ENCODE measurements around the gene SLC17A3.

The SLC17A3 gene

GRCh38 chr6:25878721-25879322 lies 4.8 kb upstream of the SLC17A3 start:
- Mint-ChIP-seq H3K9me3 (no peaks in the 10 kb centered on the region), H3K27me3 (peaks cover 7% of the 10 kb centered on the region), H3K36me3 (ENCODE audit: low read depth) (no peaks in the 10 kb centered on the region), H3K4me1 (ENCODE audit: low read depth) (peaks cover 16% of the 10 kb centered on the region), H3K27ac (no peak overlapping the region), H3K4me3 (no peak overlapping the region)
- intact Hi-C loops (cut with micrococcal nuclease), result no loop called here

- Mint-ChIP-seq H3K4me1 (ENCODE audit: low read depth) (no peaks in the 10 kb centered on the region), H3K9me3 (no peaks in the 10 kb centered on the region), H3K36me3 (ENCODE audit: low read depth) (no peaks in the 10 kb centered on the region), H3K4me3 (no peak overlapping the region), H3K27ac (no peak overlapping the region), H3K27me3 (no peaks in the 10 kb centered on the region)
- intact Hi-C loops (cut with micrococcal nuclease), result no loop called here
Measured at GRCh38 chr6:25875926-25876602, 2.0 kb upstream of the SLC17A3 start.

DNA sequence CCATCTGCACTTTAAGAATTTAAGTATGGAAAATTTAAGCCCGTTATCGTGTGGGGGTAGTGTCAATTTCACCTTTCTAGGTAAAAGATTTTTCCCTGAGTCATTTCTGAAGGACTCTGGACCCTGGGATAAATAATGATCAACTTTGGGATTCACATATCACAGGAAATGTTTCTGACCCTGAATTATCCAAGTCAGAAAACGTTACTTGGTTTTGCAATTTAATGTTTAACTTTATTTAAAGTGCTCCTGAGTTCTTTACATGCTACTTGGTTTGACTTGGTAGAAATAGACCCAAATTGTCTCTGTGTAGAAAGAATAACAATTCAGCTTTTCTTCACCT lies 1.5 kb upstream of the SLC17A3 start:
- no peak overlapping the region for H3K4me3 Mint-ChIP-seq
- H3K27me3 Mint-ChIP-seq, result no peaks in the 10 kb centered on the region
- no peaks in the 10 kb centered on the region for H3K36me3 Mint-ChIP-seq (ENCODE audit: low read depth)
- H3K4me1 Mint-ChIP-seq (ENCODE audit: low read depth), result no peaks in the 10 kb centered on the region
- no peaks in the 10 kb centered on the region for H3K9me3 Mint-ChIP-seq
- intact Hi-C loops (cut with micrococcal nuclease), result no loop called here
- H3K27ac Mint-ChIP-seq, result no peak overlapping the region

DNA sequence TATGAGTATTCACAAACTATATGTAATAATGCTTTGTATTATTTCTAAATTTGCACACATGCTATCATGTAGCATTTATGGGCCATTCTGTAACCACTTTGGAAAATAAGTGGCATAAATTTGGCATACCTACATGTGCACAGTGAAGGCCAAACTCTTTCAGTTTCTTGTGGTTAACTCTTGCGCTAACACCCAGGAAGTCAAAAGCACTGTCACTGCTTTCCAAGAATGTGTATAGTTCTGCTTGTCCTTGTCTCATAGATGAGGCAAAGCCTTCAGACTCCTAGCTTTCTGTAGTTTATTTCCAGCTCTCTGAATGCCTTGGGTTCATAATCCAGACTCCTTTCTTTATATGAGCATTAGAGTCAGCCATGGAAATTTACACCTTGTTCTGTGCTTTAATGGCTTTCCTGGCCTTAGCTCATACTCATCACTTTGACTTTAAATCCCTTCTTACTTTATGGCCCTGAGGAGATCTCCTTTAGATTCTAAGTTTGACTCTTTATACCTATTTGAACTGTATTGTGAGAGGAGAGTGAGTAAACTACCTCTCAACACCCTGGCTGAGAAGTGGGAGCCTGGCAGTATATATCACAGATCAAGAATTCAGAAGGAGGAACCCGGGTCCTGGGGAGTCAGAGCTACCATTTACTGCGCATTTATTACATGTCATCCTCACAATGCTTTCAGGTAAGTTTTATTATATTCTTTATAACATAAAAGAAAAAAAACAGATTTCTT lies 949 bp upstream of the SLC17A3 start:
- H3K27ac Mint-ChIP-seq, result no peak overlapping the region
- no peaks in the 10 kb centered on the region for H3K36me3 Mint-ChIP-seq (ENCODE audit: low read depth)
- no peak overlapping the region for H3K4me3 Mint-ChIP-seq
- intact Hi-C loops (cut with micrococcal nuclease), result no loop called here
- H3K9me3 Mint-ChIP-seq, result no peaks in the 10 kb centered on the region
- H3K4me1 Mint-ChIP-seq (ENCODE audit: low read depth), result no peaks in the 10 kb centered on the region
- no peaks in the 10 kb centered on the region for H3K27me3 Mint-ChIP-seq

GRCh38 chr6:25872814-25873213 lies 1.2 kb downstream of the SLC17A3 start:
- H3K4me3 Mint-ChIP-seq, result no peak overlapping the region
- H3K9me3 Mint-ChIP-seq, result no peaks in the 10 kb centered on the region
- H3K36me3 Mint-ChIP-seq (ENCODE audit: low read depth), result no peaks in the 10 kb centered on the region
- no peaks in the 10 kb centered on the region for H3K4me1 Mint-ChIP-seq (ENCODE audit: low read depth)
- no peak overlapping the region for H3K27ac Mint-ChIP-seq
- no peaks in the 10 kb centered on the region for H3K27me3 Mint-ChIP-seq
- intact Hi-C loops (cut with micrococcal nuclease), result no loop called here

DNA sequence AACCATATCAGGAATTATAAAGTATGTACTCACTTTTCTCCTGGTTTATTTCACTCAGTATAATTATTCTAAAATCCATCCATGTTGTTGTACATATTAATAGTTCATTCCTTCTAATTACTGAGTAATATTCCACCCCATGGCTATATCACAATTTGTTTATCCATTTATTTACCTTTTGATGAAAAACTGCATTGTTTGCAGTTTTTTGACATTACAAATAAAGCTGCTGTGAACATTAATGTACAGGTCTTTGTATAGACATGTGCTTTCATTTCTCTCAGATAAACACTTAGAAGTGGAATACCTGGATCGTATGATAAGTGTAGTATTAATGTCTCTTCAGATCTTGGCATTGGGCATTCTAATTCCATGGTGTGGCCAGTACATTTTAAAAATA lies 4.2 kb downstream of the SLC17A3 start:
- intact Hi-C loops (cut with micrococcal nuclease), result no loop called here
- H3K27ac Mint-ChIP-seq, result no peak overlapping the region
- H3K27me3 Mint-ChIP-seq, result peaks cover under 1% of the 10 kb centered on the region
- H3K4me3 Mint-ChIP-seq, result no peak overlapping the region
- H3K9me3 Mint-ChIP-seq, result no peaks in the 10 kb centered on the region
- no peaks in the 10 kb centered on the region for H3K36me3 Mint-ChIP-seq (ENCODE audit: low read depth)
- H3K4me1 Mint-ChIP-seq (ENCODE audit: low read depth), result no peaks in the 10 kb centered on the region

- no peak overlapping the region for H3K4me3 Mint-ChIP-seq
- intact Hi-C loops (cut with micrococcal nuclease), result no loop called here
- H3K36me3 Mint-ChIP-seq (ENCODE audit: low read depth), result no peaks in the 10 kb centered on the region
- H3K9me3 Mint-ChIP-seq, result no peaks in the 10 kb centered on the region
- H3K27ac Mint-ChIP-seq, result no peak overlapping the region
- peaks cover 3% of the 10 kb centered on the region for H3K27me3 Mint-ChIP-seq
- H3K4me1 Mint-ChIP-seq (ENCODE audit: low read depth), result peaks cover 9% of the 10 kb centered on the region
Measured at GRCh38 chr6:25868436-25869183, 5.4 kb downstream of the SLC17A3 start.

GRCh38 chr6:25866011-25866410 lies 8.0 kb downstream of the SLC17A3 start:
- H3K36me3 Mint-ChIP-seq (ENCODE audit: low read depth), result no peaks in the 10 kb centered on the region
- H3K27ac Mint-ChIP-seq, result no peak overlapping the region
- no peaks in the 10 kb centered on the region for H3K9me3 Mint-ChIP-seq
- peaks cover 9% of the 10 kb centered on the region for H3K4me1 Mint-ChIP-seq (ENCODE audit: low read depth)
- intact Hi-C loops (cut with micrococcal nuclease), result no loop called here
- peaks cover 3% of the 10 kb centered on the region for H3K27me3 Mint-ChIP-seq
- H3K4me3 Mint-ChIP-seq, result no peak overlapping the region

GRCh38 chr6:25863360-25863759 lies 10.7 kb downstream of the SLC17A3 start:
- H3K36me3 Mint-ChIP-seq (ENCODE audit: low read depth), result no peaks in the 10 kb centered on the region
- H3K27ac Mint-ChIP-seq, result no peak overlapping the region

DNA sequence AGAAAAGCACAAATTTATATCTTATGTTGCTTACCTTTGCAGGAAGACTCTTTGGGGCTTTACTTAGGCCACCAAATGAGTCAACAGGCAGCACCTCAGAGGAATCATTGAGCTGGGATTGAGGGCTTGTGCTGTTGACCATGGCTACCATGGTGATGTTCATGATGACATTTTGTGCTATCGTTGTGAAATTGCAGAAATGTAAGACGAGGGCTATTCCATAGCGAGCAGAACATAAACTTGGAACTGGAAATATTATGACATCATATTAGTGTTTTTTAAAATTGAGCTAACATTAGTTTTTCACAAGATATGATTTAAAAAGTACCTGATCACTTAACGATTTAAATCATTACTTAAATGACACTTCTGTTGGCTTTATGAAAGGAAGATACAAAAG lies 11.8 kb downstream of the SLC17A3 start:
- no peaks in the 10 kb centered on the region for H3K36me3 Mint-ChIP-seq (ENCODE audit: low read depth)
- no peak overlapping the region for H3K4me3 Mint-ChIP-seq
- no peak overlapping the region for H3K27ac Mint-ChIP-seq
- intact Hi-C loops (cut with micrococcal nuclease), result no loop called here
- peaks cover 9% of the 10 kb centered on the region for H3K4me1 Mint-ChIP-seq (ENCODE audit: low read depth)
- H3K27me3 Mint-ChIP-seq, result peaks cover 3% of the 10 kb centered on the region
- no peaks in the 10 kb centered on the region for H3K9me3 Mint-ChIP-seq

More at GRCh38 chr6:25863360-25863759, 10.7 kb downstream of the SLC17A3 start:
- no peaks in the 10 kb centered on the region for H3K9me3 Mint-ChIP-seq
- no peak overlapping the region for H3K4me3 Mint-ChIP-seq
- intact Hi-C loops (cut with micrococcal nuclease), result no loop called here
- H3K27me3 Mint-ChIP-seq, result peaks cover 3% of the 10 kb centered on the region
- H3K4me1 Mint-ChIP-seq (ENCODE audit: low read depth), result peaks cover 9% of the 10 kb centered on the region

DNA sequence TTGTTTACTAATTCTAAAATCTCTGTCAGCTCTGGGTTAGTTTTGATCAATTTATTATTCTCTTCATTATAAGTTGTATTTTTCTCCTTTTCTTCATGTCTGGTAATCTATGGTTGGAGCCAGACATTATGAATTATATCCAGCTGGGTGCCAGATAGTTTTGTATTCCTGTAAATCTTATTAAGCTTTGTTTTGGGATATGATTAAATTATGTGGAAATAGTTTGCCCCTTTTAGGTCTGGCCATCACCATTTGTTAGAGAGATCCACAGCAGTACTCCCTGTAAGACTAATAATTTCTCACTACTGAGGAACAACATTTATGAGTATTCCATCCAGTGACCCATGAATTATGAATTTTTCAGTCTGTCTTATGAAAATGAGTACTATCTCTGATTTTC lies 21.3 kb downstream of the SLC17A3 start:
- no peak overlapping the region for H3K4me3 Mint-ChIP-seq

GRCh38 chr6:25851961-25852360 lies 22.1 kb downstream of the SLC17A3 start:
- no peak overlapping the region for H3K27ac Mint-ChIP-seq
- H3K4me1 Mint-ChIP-seq (ENCODE audit: low read depth), result no peaks in the 10 kb centered on the region
- H3K9me3 Mint-ChIP-seq, result no peaks in the 10 kb centered on the region
- H3K27me3 Mint-ChIP-seq, result no peaks in the 10 kb centered on the region
- H3K36me3 Mint-ChIP-seq (ENCODE audit: low read depth), result no peaks in the 10 kb centered on the region
- no peak overlapping the region for H3K4me3 Mint-ChIP-seq
- intact Hi-C loops (cut with micrococcal nuclease), result no loop called here

More for the DNA sequence above, 21.3 kb downstream of the SLC17A3 start:
- Mint-ChIP-seq H3K9me3 (no peaks in the 10 kb centered on the region), H3K27ac (no peak overlapping the region), H3K4me1 (ENCODE audit: low read depth) (no peaks in the 10 kb centered on the region), H3K27me3 (no peaks in the 10 kb centered on the region), H3K36me3 (ENCODE audit: low read depth) (no peaks in the 10 kb centered on the region)
- intact Hi-C loops (cut with micrococcal nuclease), result no loop called here

- Mint-ChIP-seq H3K4me3 (no peak overlapping the region), H3K9me3 (no peaks in the 10 kb centered on the region), H3K27me3 (no peaks in the 10 kb centered on the region), H3K36me3 (ENCODE audit: low read depth) (no peaks in the 10 kb centered on the region), H3K4me1 (ENCODE audit: low read depth) (no peaks in the 10 kb centered on the region), H3K27ac (no peak overlapping the region)
- intact Hi-C loops (cut with micrococcal nuclease), result no loop called here
Measured at GRCh38 chr6:25844518-25844917, 29.5 kb downstream of the SLC17A3 start.

DNA sequence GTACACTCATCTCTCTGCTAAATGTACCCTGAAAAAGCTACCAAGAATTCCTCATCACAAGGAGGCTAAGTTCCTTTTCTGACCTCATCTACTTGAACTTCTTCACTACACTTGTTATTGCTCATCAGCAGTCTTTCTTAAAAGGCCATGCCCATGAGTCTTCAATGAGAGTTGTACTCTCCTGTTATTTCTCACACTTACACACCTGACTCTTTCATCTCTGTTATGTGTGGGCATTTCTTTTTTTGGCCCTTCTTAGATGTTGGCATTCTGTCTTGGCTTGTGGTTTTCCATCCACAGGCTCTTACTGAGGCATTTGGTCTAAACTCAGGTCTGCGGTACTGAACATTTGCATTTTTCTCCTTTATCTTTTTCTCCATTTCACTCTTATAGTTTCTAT lies 31.5 kb downstream of the SLC17A3 start:
- H3K4me3 Mint-ChIP-seq, result no peak overlapping the region
- H3K9me3 Mint-ChIP-seq, result no peaks in the 10 kb centered on the region
- no peaks in the 10 kb centered on the region for H3K27me3 Mint-ChIP-seq
- no peaks in the 10 kb centered on the region for H3K4me1 Mint-ChIP-seq (ENCODE audit: low read depth)
- H3K36me3 Mint-ChIP-seq (ENCODE audit: low read depth), result no peaks in the 10 kb centered on the region
- intact Hi-C loops (cut with micrococcal nuclease), result no loop called here
- no peak overlapping the region for H3K27ac Mint-ChIP-seq
